Embryonic facial prominence (tissue), 1 donor: ENCODE measurements around the gene DNAJB6.

Experiments used
- DNase-seq: peaks from one replicate; pipeline ENCODE4 v3.0.0-alpha.2; 2016; ENCODE audit errors: extremely low spot score

DNAJB6 gene

DNA sequence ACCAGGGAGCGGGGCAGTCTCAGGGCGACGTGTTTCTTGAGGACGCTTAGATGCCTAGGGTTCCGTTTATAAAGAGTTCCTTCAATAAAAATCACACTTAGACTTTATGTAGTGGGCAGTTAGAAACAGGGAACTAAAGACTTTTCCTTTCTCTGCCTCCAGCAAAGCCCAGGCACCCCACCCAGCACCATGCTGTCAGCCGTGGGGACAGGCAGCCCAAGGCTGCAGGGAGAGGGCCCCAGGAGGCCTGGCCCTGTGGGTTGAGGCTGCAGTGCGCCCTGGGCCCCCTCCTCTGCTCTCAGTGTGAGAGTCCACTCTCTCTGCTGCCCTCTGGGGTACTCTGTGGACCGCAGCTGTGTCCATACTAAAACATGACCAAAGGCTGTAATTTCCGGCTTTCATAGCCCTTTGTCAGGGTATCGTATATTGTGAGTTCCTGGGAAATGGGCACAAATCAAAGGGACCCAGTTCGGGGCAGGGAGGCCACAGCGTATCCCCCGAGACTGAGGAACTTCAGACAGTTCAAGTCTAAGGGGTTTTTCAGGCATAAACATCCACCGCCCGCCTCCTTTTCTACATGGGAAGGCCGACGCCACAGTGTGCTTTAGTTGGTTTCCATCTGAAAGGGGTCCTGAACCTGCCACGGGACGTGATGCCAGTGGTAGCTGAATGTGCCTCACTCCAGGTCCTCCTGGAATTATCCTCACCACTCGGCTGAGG lies 59.7 kb downstream of the DNAJB6 start:
- DNase-seq, result no peak

DNA sequence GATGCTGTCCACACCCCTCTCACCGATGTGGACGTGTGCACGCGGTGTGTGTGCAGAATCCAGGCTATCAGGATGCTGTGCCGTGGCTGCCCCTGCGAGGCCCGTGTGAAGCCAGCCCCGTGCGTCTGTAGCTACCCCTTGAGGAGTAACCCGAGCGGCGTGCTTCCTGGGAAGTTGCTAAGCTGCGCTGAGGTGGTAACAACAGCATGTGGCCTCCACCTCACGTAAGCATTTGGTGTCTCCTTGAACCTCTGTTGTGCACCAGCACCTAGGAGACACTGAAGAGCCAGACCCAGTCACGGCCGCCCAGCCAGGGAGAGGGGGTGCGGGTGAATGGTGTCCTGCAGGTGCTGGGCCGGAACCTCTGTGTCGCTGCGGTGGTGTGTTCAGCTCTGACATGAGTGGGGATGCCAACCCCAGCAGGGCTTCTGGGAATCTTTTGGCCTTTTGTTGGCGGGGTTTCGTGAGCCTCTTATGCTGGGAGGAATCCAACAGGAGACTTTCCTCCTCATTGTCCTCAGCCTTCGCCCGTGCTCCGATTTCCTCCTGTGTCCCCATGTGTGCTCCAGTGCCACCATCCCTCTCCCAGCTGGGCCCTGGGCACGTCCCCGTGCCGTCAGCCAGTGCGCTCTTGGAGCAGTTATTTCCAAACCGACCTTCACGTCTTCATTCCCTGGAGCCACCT lies 60.4 kb downstream of the DNAJB6 start:
- DNase-seq, result no peak

DNA sequence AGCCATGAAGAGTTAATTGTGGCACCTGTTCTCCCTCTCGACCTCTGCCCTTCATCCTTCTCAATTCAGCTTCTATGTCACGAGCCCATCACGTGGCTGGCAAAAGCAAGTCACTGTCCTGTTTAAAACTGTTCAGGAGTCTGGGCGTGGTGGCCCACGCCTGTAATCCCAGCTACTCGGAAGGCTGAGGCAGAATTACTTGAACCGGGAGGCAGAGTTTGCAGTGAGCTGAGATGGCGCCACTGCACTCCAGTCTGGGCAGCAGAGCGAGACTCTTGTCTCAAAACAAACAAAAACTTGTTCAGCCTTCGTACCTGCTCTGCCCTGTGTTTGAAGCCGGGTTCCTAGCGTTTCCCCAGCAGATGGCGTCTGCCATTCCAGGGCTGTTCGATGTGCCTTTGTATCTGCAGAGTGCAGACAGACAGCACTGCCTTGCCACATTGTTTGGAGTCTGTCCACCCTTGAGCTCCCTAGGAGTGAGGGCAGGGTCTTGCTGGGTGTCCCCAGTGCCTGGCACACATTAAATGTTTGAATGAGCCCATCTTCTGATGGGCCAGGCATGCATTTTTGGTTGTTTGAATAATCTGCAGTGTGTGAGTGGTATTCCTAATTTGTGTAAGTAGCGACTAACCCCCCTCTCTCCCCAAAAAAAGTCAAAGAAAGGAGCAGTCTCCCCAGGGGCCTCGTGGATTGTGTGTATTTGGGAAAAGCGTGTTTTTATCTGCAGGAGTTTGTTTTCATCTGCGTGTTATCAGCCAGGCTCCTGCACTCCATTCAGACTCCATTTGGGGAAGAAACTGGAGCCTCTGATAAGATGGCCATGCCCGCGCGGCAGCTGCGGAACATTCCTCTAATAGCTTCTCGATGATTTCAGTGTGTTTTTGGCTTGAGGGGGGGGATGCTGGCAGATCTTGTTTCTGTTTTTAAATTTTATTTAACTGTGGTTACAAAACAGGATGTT lies 61.2 kb downstream of the DNAJB6 start:
- DNase-seq, result peak; percentile 55

DNA sequence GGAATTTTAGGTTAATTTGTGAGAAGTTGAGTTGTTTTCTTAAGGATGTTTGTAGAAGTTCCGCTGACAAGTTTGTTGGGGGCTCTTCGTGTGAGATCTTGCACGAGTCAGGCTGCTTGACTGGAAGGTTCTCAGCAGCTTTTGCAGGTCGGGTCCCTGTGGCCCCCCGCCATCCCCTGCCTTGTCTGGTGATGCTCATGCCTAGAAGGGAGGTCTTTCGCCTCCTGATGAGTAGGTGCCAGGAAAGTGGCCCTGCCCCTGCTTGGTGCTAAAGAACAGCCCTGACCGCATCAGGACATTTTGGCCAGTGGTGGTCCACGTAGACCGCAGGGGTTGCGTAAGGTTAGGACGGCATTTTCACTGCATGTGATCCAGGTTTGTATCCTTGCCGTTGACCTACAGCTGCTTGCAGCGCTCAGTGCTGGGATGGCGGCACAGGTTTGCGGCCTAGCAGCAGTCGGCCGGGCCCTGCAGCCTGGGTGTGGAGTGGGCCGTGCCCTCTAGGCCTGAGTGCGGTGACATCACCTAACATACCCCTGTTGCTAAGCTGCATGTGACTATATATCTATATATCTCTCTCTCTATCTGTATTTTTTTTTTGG lies 62.4 kb downstream of the DNAJB6 start:
- no peak for DNase-seq

DNA sequence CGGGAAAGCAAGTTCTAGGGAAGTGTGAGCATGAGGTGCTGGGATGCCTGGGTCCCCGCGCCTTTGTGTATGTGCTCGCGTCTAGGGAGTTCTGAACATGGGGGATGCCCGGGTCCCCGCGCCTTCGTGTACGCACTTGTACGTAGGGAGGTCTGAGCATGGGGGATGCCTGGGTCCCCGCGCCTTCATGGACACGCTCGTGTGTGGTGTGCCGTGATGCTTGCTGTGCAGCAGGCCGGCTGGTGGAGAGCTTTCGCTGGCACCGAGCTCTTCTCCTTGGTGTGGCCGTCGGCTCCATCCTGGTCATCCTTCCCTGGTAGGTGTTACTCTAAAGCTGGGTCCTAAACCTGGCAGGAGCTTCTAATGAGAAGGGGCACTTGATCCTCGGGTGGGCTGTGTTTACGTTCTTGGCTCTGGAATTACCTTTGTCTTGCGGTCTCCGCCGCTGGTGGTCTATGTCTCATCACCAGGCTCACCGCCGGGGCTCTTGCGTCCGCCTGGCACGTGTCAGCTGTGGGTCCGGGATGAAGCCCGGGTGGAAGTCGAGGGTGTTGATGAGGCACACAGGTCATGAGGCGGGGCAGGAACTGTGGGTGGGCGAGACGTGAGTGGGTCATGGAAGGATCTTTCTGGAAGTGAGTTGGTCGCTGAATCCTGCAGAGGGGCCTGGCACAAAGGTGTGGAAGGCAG lies 63.5 kb downstream of the DNAJB6 start:
- no peak for DNase-seq

DNA sequence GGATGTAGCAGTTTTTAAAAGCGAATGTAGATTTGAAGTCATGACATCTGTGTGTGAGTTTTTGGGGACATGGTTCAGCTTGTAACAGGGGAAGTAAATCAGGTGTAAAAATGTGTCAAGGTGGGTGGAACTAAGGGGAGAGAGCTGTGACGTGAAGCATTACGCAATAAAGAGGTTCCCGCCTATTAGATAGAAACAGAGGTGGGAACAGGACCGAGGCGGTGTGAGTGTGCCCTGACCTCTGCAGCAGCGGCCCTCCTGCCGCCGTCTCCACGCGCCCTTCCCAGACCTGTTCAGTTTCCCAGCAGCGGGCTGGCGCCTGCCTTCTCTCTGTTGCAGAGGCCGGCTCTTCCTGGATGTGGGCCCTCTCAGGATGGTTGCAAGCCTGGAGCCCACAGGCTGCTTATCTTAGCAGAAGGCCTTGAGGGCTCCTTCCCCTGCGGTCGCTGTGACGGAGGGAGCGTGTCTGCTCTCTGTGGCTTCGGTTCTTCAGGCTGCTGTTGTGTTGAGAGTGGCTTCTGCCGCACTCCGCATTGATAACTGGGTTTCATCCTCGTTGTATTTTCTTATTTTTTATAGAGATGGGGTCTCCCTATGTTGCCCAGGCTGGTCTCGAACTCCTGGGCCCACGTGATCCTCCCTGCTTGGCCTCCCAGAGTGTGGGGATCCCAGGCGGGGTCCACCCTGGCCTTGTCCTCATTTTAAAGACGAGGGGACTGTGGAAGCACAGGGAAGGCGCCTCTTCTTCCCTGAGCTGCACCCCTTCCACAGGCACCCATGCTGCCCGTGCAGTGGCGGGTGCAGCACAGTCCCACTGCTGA lies 65.0 kb downstream of the DNAJB6 start:
- no peak for DNase-seq

DNA sequence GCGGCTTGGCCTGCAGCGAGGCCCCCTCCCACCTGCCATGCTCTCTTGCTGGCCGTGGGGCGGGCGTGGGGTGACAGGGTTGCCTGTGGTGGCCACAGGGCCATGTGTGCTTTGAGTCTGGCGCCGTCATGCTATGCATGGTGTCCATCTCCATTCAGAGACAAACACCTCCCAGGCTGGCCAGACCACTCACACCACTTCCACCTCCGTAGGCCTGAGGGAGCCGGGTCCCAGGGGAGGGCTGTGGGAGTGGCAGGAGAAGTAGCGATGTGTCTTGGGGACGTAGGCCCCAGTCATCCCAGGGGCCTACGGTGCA lies 65.5 kb downstream of the DNAJB6 start:
- no peak for DNase-seq

DNA sequence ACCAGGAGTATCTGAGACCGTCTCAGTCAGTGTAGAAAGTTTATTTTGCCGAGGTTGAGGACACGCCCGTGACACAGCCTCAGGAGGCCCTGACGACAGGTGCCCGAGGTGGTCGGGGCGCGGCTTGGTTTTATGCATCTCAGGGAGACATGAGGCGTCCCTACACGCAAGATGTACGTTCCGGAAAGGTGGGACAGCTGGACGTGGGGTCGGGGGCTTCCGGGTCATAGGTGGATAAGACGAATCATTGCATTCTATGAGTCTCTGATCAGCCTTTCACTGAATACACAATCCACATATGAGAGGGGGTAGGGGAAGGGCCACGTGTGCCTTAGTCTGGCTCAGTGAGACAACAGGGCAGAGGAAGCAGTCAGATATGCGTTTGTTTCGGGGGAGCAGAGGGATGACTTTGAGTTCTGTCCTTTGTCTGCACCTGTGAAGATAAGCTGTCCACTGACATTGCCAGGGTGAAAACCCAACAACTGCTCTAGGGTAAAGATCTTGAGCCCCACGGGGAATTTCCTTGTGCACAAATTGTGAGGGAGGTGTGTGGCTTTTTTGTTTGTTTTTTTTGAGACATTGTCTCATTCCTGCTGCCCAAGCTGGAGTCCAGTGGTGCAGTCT lies 66.2 kb downstream of the DNAJB6 start:
- no peak for DNase-seq

DNA sequence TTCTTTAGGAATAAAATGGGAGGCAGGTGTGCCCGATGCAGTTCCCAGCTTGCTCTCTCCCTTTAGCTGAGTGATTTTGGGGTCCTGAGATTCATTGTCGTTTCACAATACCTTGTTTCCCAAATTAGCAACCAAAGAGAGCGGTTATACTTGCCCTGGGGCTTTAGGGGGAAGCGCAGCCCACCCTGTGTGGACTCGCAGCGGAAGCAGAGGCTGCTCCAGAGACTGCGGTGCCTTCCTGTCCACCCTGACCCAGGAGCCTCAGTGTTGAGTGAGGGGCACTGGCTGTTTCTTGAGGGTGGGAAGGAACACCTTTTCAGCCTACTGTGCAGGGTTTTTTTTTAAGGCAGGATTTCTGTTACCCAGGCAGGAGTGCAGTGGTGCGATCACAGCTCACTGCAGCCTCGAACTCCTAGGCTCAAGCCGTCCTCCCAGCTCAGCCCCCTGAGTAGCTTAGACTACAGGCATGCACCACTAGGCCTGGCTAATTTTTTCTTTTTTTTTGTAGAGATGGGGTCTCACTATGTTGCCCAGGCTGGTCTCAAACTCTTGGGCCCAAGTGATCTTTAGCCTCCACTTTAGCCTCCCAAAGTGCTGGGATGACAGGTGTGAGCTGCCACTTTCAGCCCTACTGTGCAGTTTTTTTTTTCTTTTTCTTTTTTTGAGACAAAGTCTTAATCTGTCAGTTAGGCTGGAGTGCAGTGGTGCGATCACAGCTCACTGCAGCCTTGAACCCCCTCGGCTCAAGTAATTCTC lies 67.0 kb downstream of the DNAJB6 start:
- DNase-seq, result no peak

DNA sequence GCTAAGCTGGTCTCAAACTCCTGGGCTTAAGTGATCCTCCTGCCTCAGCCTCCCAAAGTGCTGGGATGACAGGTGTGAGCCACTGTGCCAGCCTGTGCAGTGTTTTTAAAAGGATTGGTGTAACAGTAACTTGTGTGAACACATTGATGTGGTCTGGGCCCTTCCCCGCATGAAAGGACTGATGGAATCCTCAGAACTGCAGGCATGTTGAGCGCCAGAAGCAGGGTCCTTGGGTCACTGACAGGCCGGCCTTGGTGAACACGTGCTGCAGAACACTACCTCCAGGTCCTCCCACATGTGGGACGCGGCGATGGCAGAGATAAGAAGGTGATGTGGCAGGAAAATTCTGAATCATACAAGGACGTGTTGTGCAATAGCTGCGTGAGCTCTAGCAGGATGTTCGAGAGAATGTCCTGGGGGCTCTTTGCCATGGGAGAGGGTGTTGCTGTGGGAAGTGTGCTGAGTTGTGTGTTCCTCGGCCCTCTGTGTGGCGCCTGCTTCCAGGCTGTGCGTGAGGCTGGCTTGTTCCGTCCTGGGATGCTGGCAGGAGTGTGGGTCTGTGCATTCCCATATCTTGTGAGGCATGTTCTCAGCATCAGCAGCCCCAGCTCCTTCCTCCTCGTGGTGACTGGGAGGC lies 68.2 kb downstream of the DNAJB6 start:
- no peak for DNase-seq

DNA sequence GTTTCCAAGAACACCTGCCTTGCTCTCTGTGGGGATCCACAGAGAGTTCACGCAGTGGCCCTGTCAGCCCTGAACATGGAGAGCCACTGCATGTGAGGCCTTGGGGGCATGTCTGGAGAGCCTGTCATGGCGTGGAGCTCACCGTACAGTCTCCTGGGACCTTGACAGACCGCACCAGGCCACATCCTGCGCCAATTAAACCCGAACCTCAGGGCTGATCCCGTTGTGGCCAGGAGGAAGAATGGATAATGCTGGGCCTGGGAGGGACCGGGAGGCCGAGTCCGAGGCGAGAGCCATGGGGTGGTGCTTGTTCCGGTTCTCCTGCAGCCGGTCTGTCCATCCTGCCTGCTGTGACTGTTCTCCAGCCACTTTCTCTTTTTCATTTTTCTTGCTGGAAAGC lies 68.7 kb downstream of the DNAJB6 start:
- DNase-seq, result no peak

DNA sequence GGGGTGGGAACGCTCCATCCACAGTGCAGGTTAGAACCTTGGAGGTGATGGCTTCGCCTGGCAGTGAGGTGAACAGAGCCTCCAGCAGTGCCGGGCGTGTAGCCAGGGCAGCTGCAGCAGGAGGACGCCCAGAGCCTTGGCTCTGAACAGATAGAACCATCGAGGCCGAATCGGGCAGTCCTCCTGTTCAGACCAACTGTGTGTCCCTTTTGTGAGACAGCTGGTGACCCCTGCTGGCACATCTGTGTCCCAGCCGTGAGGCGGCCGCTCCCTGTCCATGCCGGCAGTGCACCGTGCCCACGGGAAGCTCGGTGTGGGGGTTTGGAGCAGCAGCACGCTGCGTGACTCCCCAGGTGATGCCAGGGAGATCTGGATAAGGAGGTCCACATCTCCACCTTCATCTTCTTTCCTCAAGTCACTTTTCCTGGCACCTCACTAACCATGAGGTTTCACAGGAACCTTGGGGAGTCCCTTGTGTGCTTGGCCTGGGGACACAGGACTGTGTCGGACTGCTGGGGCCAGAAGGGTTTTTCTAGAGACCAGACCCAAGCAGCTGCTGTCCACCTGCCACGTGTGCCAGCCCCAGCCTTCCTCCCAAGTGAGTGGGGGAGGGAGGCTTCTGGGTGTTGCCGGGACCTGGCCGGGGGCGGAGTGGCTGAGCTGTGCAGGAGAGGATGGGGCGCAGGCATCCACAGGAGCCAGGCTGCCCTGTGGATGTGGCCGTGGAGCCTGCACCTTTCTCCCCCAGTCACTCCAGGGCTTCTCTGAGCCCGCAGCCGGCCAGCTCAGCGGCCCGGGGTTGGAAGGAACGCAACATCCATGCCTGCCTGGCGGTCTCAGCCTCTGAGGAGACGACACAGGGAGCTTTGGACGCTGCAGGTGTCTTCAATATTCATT lies 69.4 kb downstream of the DNAJB6 start:
- no peak for DNase-seq

DNA sequence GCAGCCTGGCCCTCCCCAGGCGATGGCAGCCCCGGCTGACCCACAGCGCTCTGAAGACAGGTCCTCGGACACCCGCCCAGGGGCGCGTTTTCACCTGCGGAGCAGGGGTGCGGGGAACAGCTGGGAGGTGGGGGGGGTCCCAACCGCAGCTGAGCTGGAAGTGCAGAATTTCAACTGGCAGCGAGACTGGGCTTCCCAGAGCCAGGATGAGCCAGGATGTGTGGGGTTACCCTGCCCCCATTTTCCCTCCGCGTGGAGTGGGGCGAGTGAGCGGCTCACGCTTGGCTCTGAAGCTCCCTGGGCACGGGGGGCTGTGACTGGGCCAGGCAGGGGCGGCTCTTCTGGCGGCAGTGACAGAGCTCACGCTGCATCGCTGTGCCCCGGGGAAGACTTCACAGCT lies 70.2 kb downstream of the DNAJB6 start:
- DNase-seq, result no peak

DNA sequence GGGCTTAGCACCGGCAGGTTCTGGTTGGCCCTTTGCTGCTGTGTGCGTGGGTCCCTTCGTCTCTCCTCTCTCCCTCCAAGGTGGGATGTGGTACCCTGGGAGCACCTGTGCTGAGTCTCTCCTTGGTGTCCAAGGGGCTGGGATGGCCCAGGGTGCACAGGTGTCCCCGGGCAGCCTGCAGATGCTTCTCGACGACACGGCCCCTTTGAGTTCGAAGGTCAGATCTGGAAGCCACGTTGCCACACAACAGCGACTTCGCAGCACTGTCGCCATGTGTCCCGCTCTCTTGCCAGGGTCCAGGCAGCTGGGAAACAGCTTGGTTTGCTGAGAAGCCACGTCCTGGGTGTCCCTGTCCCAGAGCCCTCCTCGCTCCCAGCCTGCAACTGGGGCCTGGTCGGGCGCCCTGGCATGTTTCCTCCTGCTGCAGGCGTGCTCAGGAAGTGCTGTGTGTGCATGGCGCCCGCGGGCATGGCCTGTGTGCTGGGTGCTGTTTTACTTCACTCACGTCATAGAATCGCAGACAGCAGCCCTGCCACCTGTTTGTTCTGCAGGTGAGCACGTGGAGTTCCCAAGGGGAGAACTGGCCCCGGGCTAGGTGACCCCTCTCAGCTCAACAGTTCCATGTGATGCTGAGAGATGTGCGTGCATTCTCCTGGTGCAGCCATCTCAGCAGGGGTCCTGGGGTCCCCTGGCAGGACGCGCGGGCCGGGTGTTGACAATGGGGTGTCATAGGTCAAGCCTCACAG lies 70.9 kb downstream of the DNAJB6 start:
- no peak for DNase-seq

DNA sequence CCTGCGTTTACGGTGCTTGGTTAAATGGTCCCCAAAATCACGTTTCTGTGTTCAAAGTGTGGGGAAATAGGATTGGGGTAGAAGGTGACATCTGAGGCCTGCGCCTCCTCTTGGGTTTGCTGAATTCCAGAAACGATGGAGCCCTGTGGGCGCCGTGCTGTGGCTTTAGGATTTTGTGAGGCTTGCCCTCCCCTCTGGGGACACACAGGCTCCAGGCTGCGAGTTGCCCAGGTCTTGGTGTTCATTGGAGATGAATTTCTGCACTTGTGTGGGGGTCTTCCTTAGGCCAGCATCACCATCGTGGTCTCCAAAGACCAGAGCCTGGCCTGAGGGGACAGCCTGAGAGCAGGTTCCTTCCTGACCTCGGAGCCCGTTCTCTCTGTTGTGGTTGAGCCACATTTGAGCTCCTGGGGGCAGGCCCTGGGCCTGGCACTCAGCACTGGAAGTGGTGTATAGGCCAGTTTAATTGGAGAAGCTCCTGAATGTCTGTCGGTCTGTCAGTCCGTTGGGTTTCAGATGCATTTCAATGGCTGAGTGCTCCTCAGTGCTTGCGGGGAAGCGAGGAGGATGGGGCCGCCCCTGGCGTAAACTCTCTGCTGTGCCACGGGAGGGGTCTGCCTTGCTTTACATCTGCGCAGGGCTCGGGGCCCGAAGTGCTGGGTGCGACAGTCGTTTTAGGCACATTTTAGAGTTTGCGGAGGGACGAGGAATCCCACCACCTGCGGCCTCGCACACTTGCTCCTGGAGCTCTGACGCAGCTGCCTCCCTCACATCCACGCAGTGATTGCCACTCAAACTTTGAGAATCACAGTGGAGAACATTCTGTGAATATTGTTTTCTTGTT lies 71.7 kb downstream of the DNAJB6 start:
- no peak for DNase-seq

DNA sequence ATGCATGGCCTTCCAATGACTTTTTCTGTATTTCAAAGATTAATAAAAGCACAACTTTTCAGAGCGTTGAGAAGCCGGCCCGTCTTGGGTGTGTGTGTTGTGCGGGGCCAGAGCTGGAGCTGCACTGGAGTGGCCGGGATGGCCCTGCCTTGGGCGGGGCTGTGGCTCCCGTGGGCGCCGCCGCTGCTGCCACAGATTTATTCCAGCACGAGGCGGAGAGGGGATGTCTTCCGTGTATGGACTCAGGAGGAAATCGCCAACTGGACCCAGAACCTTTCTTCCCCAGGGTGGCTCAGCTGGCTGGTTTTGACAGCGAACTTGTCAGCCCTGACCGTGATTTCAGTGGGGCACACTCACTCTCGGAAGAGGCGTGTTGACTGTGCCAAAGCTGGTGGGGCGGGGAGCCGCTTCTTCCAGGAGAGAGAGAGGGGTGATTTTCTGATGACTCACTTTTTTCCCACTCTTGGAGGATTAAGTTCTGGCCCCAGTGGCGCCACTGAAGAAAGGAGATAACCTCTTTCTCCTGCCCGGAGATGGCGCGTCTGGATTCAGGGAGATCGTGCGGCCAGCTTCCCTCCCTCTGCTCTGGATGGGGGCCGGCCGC lies 72.4 kb downstream of the DNAJB6 start:
- no peak for DNase-seq
